ENCODE measurements around the gene TNK2. TPM values are rescaled to one million over a fixed set of nuclear protein-coding genes. Genes with fewer than 3 reads are reported as not detected.
A peak's percentile ranks its signal among the peaks of the same experiment; 100 is the strongest.
"Not testable (repeated sequence)": the region's sequence is repeated elsewhere in the genome, so short reads cannot be mapped to it uniquely, and the experiment has no call there.

The TNK2 gene
- total RNA-seq, 1 donor from 2014 or later = 11.3 TPM

GRCh38 chr3:195853036-195853435 is 55.3 kb downstream of the TNK2 start:
- no peak for DNase-seq (ENCODE audit: low read depth in 2 of 2)

GRCh38 chr3:195850857-195851543 is 57.4 kb downstream of the TNK2 start:
- peak; percentile 86 to 90 for DNase-seq (ENCODE audit: low read depth in 2 of 2)

- DNase-seq (ENCODE audit: low read depth in 2 of 2) = no peak
Measured at GRCh38 chr3:195849322-195850074, 58.9 kb downstream of the TNK2 start.

- DNase-seq (ENCODE audit: low read depth in 2 of 2) = no peak
Measured at GRCh38 chr3:195847055-195847950, 61.0 kb downstream of the TNK2 start.

- DNase-seq (ENCODE audit: low read depth in 2 of 2) = no peak
Measured at GRCh38 chr3:195845483-195845882, 62.9 kb downstream of the TNK2 start.

- no peak for DNase-seq (ENCODE audit: low read depth in 2 of 2)
Measured at GRCh38 chr3:195844671-195845218, 63.6 kb downstream of the TNK2 start.

GRCh38 chr3:195839260-195840010 is 68.9 kb downstream of the TNK2 start:
- DNase-seq (ENCODE audit: low read depth in 2 of 2) = no peak

GRCh38 chr3:195838714-195839113 is 69.6 kb downstream of the TNK2 start:
- no peak for DNase-seq (ENCODE audit: low read depth in 2 of 2)

GRCh38 chr3:195836476-195837135 is 71.7 kb downstream of the TNK2 start:
- DNase-seq (ENCODE audit: low read depth in 2 of 2) = no peak

- DNase-seq (ENCODE audit: low read depth in 2 of 2) = no peak
Measured at GRCh38 chr3:195835791-195836190, 72.6 kb downstream of the TNK2 start.

- DNase-seq (ENCODE audit: low read depth in 2 of 2) = no peak
Measured at GRCh38 chr3:195834675-195835583, 73.4 kb downstream of the TNK2 start.

- DNase-seq (ENCODE audit: low read depth in 2 of 2) = no peak
Measured at GRCh38 chr3:195829897-195830254, 78.5 kb downstream of the TNK2 start.

- DNase-seq (ENCODE audit: low read depth in 2 of 2) = no peak
Measured at GRCh38 chr3:195828762-195829161, 79.6 kb downstream of the TNK2 start.

- DNase-seq (ENCODE audit: low read depth in 2 of 2) = no peak
Measured at GRCh38 chr3:195825857-195826804, 82.2 kb downstream of the TNK2 start.

GRCh38 chr3:195825191-195825588 is 83.2 kb downstream of the TNK2 start:
- DNase-seq (ENCODE audit: low read depth in 2 of 2) = no peak

GRCh38 chr3:195824425-195825190 is 83.7 kb downstream of the TNK2 start:
- not testable (repeated sequence) for DNase-seq (ENCODE audit: low read depth in 2 of 2)

- DNase-seq (ENCODE audit: low read depth in 2 of 2) = no peak
Measured at GRCh38 chr3:195823999-195824398, 84.4 kb downstream of the TNK2 start.

GRCh38 chr3:195823280-195823679 is 85.1 kb downstream of the TNK2 start:
- DNase-seq (ENCODE audit: low read depth in 2 of 2) = no peak

Measured in dermis microvascular lymphatic vessel endothelial cell (primary cell).